Fibroblast of villous mesenchyme (primary cell): ENCODE results near the gene PNPLA5. TPM values are rescaled to one million over a fixed set of nuclear protein-coding genes. Genes with fewer than 3 reads are reported as not detected.

Experiments
- DNase-seq: peaks from one replicate; pipeline ENCODE4 v3.0.0-alpha.2; 2010; ENCODE audit warnings: low read depth
- H3K4me3 ChIP-seq: 2 replicates; pipeline ENCODE4 v1.5.1; 2011; ENCODE audit warnings: low read depth, mild to moderate bottlenecking, low read length
- total RNA-seq: library from RNA; depleted of rRNA; stranded (reverse); fragments of >200 nt; gene quantifications from 2 replicates; pipeline ENCODE4 v1.2.3, GENCODE V29; 2012
- TF ChIP-seq, protein P1 (sequence below): IDR thresholded peaks from 2 replicates; pipeline ENCODE4 v1.5.1; 2012; ENCODE audit warnings: low read depth, mild to moderate bottlenecking, low read length; ENCODE audit not compliant: insufficient read depth

Gene PNPLA5
- total RNA-seq, 1 donor = not detected

DNA sequence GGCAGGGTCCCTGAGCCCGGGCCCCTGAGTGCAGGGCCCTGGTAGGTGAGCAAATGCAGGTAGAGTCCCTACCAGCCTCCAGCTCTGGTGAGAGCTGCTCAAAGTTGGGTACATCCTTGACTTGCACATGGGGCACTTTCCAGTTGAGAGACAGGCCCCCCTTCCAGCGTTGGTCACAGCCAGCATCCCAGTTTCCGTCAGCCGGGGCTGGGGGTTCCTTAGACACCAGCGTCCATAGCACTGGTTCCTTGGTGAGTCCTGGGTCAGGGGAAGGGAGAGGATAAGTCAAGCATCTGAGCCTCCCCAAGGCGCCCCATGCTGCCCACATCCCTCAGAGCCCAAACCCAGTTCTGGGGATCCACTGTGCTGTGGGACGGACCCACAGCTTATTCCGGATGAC lies 5.6 kb downstream of the PNPLA5 start:
- H3K4me3 ChIP-seq = no peak overlapping the region
- no peak for DNase-seq
- TF ChIP-seq, protein P1, sequence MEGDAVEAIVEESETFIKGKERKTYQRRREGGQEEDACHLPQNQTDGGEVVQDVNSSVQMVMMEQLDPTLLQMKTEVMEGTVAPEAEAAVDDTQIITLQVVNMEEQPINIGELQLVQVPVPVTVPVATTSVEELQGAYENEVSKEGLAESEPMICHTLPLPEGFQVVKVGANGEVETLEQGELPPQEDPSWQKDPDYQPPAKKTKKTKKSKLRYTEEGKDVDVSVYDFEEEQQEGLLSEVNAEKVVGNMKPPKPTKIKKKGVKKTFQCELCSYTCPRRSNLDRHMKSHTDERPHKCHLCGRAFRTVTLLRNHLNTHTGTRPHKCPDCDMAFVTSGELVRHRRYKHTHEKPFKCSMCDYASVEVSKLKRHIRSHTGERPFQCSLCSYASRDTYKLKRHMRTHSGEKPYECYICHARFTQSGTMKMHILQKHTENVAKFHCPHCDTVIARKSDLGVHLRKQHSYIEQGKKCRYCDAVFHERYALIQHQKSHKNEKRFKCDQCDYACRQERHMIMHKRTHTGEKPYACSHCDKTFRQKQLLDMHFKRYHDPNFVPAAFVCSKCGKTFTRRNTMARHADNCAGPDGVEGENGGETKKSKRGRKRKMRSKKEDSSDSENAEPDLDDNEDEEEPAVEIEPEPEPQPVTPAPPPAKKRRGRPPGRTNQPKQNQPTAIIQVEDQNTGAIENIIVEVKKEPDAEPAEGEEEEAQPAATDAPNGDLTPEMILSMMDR = no peak

DNA sequence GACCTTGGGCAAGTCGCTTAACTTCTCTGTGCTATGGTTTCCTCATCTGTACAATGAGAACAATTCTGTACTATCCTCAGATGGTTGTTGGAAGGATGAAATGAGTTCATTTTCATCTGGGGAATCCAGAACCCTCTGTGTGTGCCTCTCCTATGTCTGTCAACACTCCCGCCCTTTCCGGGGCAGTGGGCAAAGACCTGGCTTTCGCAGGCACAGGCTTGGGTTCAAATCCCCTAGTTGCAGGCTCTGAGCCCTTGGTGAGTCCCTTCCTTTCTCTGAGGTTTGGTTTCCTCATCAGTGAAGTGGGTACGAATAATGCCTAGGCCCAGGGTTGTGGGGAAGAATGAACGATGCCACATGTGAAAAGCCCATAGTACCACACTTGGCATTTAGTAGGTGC lies 6.0 kb downstream of the PNPLA5 start:
- no peak for DNase-seq
- no peak overlapping the region for H3K4me3 ChIP-seq
- TF ChIP-seq, protein P1 = no peak

DNA sequence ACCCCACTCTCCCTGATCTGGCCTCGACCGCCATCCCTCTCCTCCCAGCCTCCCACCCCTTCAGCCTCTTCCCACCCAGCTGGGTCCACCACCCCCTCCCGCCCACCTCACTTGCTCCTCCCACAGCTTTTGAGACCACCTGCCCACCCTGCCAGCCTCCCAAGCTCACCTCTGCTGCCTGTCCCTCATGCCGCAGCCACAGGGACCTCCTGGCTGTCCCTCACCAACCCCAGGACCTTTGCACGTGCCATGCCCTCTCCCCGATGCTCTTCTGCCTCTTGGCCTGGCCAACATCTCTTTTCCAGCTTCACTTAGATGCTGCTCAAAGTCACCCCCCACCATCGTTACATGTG lies 6.5 kb downstream of the PNPLA5 start:
- no peak for DNase-seq
- TF ChIP-seq, protein P1 = no peak
- no peak overlapping the region for H3K4me3 ChIP-seq

DNA sequence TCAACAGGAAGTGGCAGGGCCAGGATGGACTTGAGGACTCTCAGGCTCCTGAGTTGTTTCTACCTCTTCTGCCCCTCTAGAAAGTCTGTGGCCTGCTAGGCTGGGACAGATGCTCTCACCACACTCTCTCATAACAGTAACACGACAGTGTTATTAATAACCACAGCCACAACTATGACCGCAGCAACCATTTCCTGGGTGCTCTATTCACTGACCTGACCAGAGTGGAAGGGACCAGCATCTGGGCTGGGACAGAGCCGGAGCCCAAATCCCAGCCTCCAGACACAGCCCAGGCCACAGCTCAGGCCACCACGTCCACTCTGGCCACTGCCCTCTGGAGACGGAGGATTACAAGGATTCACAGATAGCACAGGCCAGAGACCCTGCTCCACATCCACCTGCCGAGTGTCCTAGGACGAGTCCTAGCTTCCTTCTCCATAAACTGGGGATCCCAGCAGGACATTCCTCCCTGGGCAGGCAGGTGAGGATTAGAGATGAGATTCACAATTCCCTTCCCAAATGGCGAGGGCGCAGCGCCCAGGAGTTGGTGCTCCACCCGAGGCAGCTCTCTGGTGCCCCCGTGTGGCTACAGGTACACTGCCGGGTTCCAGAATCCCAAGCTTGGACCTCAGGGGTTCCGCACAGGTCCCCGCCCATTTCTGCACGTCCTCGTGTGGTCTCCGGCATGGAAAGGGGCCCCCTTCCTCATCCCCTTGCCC lies 7.1 kb downstream of the PNPLA5 start:
- TF ChIP-seq, protein P1 = peak; percentile 85
- H3K4me3 ChIP-seq = no peak overlapping the region
- peak; percentile 33 for DNase-seq

DNA sequence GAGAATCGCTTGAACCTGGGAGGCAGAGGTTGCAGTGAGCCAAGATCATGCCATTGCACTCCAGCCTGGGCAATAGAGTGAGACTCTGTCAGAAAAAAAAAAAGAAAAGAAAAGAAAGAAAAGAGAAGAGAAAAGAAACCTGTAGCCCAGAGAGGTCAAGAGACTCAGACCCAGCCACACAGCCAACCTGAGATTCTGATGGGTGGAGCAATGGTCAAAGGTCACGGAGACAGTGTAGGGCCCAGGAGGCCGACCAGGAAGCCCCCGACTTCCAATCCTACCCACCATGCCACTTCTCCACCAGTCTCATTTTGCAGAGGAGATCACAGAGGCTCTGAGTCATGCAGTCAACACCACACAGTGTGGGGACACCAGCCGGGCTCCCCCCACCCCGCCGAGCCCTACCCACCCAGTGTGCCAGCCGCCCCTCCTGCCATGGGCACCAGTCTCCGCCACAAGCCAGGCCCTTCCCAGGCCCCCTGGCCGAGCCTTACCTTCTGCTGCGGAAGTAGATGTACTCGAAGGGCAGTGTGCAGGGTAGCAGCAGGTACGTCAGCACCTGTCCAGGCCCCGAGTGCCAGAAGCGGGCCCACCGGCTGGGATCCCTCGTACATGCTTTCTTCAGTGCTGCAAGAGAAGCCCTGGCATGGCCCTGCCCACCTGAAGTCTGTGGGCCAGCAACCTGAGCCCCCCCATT lies 7.9 kb downstream of the PNPLA5 start:
- TF ChIP-seq, protein P1 = no peak
- no peak overlapping the region for H3K4me3 ChIP-seq
- DNase-seq = no peak

DNA sequence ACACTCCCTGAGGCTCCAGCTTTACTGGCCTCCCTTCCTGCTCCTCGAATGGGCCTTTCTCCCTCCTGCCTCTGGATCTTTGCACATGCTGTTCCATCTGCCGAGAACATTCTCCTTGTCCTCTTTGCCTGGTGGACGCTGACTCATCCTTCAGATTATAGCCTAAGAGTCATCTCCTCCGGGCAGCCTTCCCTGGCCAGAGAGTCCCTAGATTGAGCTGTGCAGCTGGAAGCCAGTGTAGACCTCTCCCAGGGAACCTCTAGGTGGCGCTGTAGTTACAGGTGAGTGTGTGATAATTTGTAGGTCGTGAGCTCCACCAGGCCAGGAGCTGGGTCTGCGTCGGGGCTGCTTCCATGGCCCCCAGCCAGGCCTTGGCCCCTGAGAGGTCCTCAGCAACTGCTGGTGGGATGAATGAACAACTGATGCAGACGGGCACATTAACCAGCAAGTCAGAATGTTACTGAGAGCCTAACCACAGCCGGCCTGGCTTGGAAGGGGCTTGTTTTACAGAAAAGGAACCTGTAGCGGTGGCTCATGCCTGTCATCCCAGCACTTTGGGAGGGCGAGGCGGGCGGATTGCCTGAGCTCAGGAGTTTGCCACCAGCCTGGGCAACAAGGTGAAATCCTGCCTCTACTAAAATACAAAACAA lies 8.7 kb downstream of the PNPLA5 start:
- TF ChIP-seq, protein P1 = peak; percentile 68
- DNase-seq = peak; percentile 68
- no peak overlapping the region for H3K4me3 ChIP-seq
